H9 (cell line): ENCODE data around the gene MICOS13. TPM values are rescaled to one million over a fixed set of nuclear protein-coding genes. Genes with fewer than 3 reads are reported as not detected.

Experiments used
- DNase-seq: peaks from one replicate; pipeline ENCODE4 v3.0.0-alpha.2; 2017
- H2AFZ ChIP-seq: one replicate; pipeline ENCODE4 v1.6.1; 2013; ENCODE audit warnings: mild to moderate bottlenecking, low read length, control low read depth, moderate library complexity
- H2AK5ac ChIP-seq: 2 replicates; pipeline ENCODE4 v1.6.1; 2013; ENCODE audit warnings: low read length, control low read depth, mixed read lengths; ENCODE audit not compliant: insufficient read length
- H2BK120ac ChIP-seq: one replicate; pipeline ENCODE4 v1.6.1; 2013; ENCODE audit warnings: low read depth, mild to moderate bottlenecking, low read length, control low read depth, inconsistent platforms; ENCODE audit not compliant: poor library complexity, severe bottlenecking
- H2BK12ac ChIP-seq: 2 replicates; pipeline ENCODE4 v1.6.1; 2013; ENCODE audit warnings: low read length, control low read depth, mixed read lengths, low read depth; ENCODE audit not compliant: insufficient read length
- H2BK15ac ChIP-seq: 2 replicates; pipeline ENCODE4 v1.6.1; 2013; ENCODE audit warnings: low read depth, low read length, control low read depth
- H2BK20ac ChIP-seq: one replicate; pipeline ENCODE4 v1.6.1; 2013; ENCODE audit warnings: low read depth, mild to moderate bottlenecking, low read length, control low read depth, inconsistent platforms; ENCODE audit not compliant: poor library complexity, severe bottlenecking
- H2BK5ac ChIP-seq: 2 replicates; pipeline ENCODE4 v1.6.1; 2013; ENCODE audit warnings: low read length, control low read depth, mixed read lengths; ENCODE audit not compliant: insufficient read length
- H3K14ac ChIP-seq: 2 replicates; pipeline ENCODE4 v1.6.1; 2013; ENCODE audit warnings: low read length, control low read depth; ENCODE audit not compliant: insufficient read depth
- H3K18ac ChIP-seq: 2 replicates; pipeline ENCODE4 v1.6.1; 2013; ENCODE audit warnings: low read depth, mild to moderate bottlenecking, mixed read lengths, low read length, control low read depth; ENCODE audit not compliant: insufficient read length
- H3K23ac ChIP-seq: 2 replicates; pipeline ENCODE4 v1.6.1; 2013; ENCODE audit warnings: low read length, control low read depth, mixed read lengths, low read depth; ENCODE audit not compliant: insufficient read length
- H3K23me2 ChIP-seq: 2 replicates; pipeline ENCODE4 v1.6.1; 2013; ENCODE audit warnings: low read depth, mild to moderate bottlenecking, mixed read lengths, low read length, control low read depth; ENCODE audit not compliant: insufficient read length, poor library complexity, severe bottlenecking
- H3K27ac ChIP-seq: 2 replicates; pipeline ENCODE4 v1.5.1; 2013; ENCODE audit warnings: low read length, control low read depth, mixed read lengths, low read depth; ENCODE audit not compliant: insufficient read length
- H3K27me3 ChIP-seq: 2 replicates; pipeline ENCODE4 v1.6.1; 2013; ENCODE audit warnings: low read length, control low read depth, inconsistent platforms; ENCODE audit not compliant: insufficient read depth
- H3K4ac ChIP-seq: 2 replicates; pipeline ENCODE4 v1.6.1; 2013; ENCODE audit warnings: low read depth, mild to moderate bottlenecking, control low read depth, inconsistent platforms, low read length, moderate library complexity
- H3K4me1 ChIP-seq: 2 replicates; pipeline ENCODE4 v1.6.1; 2013; ENCODE audit warnings: low read length, control low read depth, inconsistent platforms; ENCODE audit not compliant: insufficient read depth
- H3K4me2 ChIP-seq: 2 replicates; pipeline ENCODE4 v1.6.1; 2013; ENCODE audit warnings: low read length, control low read depth, mixed read lengths; ENCODE audit not compliant: insufficient read length, insufficient read depth
- H3K56ac ChIP-seq: 2 replicates; pipeline ENCODE4 v1.6.1; 2013; ENCODE audit warnings: low read depth, mild to moderate bottlenecking, mixed read lengths, low read length, control low read depth; ENCODE audit not compliant: insufficient read length
- H3K79me1 ChIP-seq: 2 replicates; pipeline ENCODE4 v1.6.1; 2013; ENCODE audit warnings: low read depth, mild to moderate bottlenecking, moderate library complexity, low read length, control low read depth, inconsistent platforms; ENCODE audit not compliant: insufficient read depth, poor library complexity, severe bottlenecking
- H3K79me2 ChIP-seq: 2 replicates; pipeline ENCODE4 v1.6.1; 2013; ENCODE audit warnings: low read length, control low read depth, inconsistent platforms; ENCODE audit not compliant: insufficient read depth
- H3K9ac ChIP-seq: 2 replicates; pipeline ENCODE4 v1.6.1; 2013; ENCODE audit warnings: low read length, control low read depth, mixed read lengths; ENCODE audit not compliant: insufficient read length; ENCODE audit errors: extremely low read depth
- H3K9me3 ChIP-seq: one replicate; pipeline ENCODE4 v1.6.1; 2013; ENCODE audit warnings: low read depth, low read length, inconsistent platforms; ENCODE audit not compliant: control insufficient read depth
- H3T11ph ChIP-seq: one replicate; pipeline ENCODE4 v1.6.1; 2013; ENCODE audit warnings: mild to moderate bottlenecking, low read length, control low read depth, inconsistent platforms
- H4K20me1 ChIP-seq: one replicate; pipeline ENCODE4 v1.6.1; 2013; ENCODE audit not compliant: control insufficient read depth, insufficient read length, insufficient read depth
- H4K5ac ChIP-seq: 2 replicates; pipeline ENCODE4 v1.6.1; 2013; ENCODE audit warnings: low read depth, mild to moderate bottlenecking, mixed read lengths, low read length, control low read depth; ENCODE audit not compliant: insufficient read length
- H4K8ac ChIP-seq: replicated peaks from 2 replicates; pipeline ENCODE4 v1.6.1; 2013; ENCODE audit warnings: low read length, control low read depth, mixed read lengths, low read depth; ENCODE audit not compliant: insufficient read length
- H4K91ac ChIP-seq: 2 replicates; pipeline ENCODE4 v1.6.1; 2013; ENCODE audit warnings: low read depth, mild to moderate bottlenecking, moderate library complexity, mixed read lengths, low read length, control low read depth; ENCODE audit not compliant: insufficient read length
- H3K27ac Mint-ChIP-seq, 3 experiments: 2 replicates in 2 of 3; 3 replicates in 1 of 3; pipeline ENCODE4 v1.8.0; 2020 to 2021; ENCODE audit warnings: mixed read lengths in 3 of 3, mild to moderate bottlenecking in 1 of 3, moderate library complexity in 1 of 3
- H3K27me3 Mint-ChIP-seq: 2 replicates; pipeline ENCODE4 v1.8.0; 2021; ENCODE audit warnings: low read depth, mild to moderate bottlenecking, moderate library complexity, mixed read lengths
- H3K36me3 Mint-ChIP-seq, 3 experiments: 2 replicates in 2 of 3; 3 replicates in 1 of 3; pipeline ENCODE4 v1.8.0; 2020 to 2021; ENCODE audit warnings: low read depth in 3 of 3, mixed read lengths in 3 of 3; ENCODE audit not compliant: insufficient read depth in 1 of 3
- H3K4me1 Mint-ChIP-seq, 2 experiments: 2 replicates each; pipeline ENCODE4 v1.8.0; 2020; ENCODE audit warnings: mixed read lengths in 2 of 2
- H3K4me3 Mint-ChIP-seq, 2 experiments: 2 replicates in 1 of 2; 3 replicates in 1 of 2; pipeline ENCODE4 v1.8.0; 2020 to 2021; ENCODE audit warnings: mild to moderate bottlenecking in 2 of 2, mixed read lengths in 2 of 2, moderate library complexity in 1 of 2
- H3K9me3 Mint-ChIP-seq, 2 experiments: 2 replicates in 1 of 2; 3 replicates in 1 of 2; pipeline ENCODE4 v1.8.0; 2020; ENCODE audit warnings: mild to moderate bottlenecking in 2 of 2, mixed read lengths in 2 of 2, moderate library complexity in 1 of 2
- CTCF ChIP-seq: fragments of 200-600 bp; sonication (generic); conservative IDR thresholded peaks from 3 replicates; pipeline ENCODE4 v1.8.0; 2021; ENCODE audit warnings: antibody characterized with exemption, mild to moderate bottlenecking
- WGBS: extraction: QIAGEN DNeasy Blood & Tissue Kit; methylation state at CpG from one replicate; pipeline ENCODE4 v1.1.7; 2013; ENCODE audit warnings: missing lambda C conversion rate, low lambda C conversion rate, mixed read lengths; ENCODE audit not compliant: insufficient read length; ENCODE audit errors: extremely low coverage; 5-methylcytosine and 5-hydroxymethylcytosine counted together
- total RNA-seq: library from RNA; stranded (reverse); gene quantifications from 2 replicates; pipeline ENCODE4 v1.2.1, GENCODE V29; 2021

MICOS13 gene
- total RNA-seq, 1 experiment from 2014 or later, result 23.8 TPM

DNA sequence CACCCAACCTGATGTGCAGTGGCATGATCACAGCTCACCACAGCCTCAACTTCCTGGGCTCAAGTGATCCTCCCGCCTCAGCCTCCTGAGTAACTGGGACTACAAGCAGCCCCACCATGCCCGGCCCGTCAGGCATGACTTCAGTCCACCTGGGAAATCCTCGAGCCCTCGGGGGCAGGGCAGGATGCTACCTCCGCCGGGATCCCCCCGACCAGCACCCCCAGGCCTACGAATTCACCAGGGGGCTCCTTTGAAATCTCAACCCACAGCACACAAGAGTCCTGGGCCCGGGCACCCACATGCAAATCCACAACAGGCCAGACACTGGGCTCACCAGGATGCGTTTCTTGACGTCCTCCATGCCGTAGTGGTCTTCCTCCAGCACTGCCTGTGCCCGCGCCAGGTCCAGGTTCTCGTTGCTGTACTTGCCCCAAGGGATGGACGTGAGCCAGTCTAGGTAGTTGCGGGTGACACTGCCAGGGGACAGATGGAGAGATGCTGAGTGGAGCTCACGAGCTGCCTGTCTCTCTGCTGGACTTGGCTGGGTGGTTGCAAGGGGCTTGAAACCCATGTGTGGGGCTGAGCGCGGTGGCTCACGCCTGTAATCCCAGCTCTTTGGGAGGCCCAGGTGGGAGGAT is 20.3 kb upstream of the MICOS13 start:
- Histone ChIP-seq H3K14ac (no peak overlapping the region), H3K79me1 (no peaks in the 10 kb centered on the region), H4K20me1 (no peaks in the 10 kb centered on the region), H2BK12ac (no peak overlapping the region), H2AK5ac (no peak overlapping the region), H3K9me3 (no peaks in the 10 kb centered on the region), H2BK120ac (no peak overlapping the region), H2BK15ac (no peak overlapping the region), H4K91ac (no peak overlapping the region), H3K27ac (no peak overlapping the region), H3K23me2 (no peaks in the 10 kb centered on the region), H3K4ac (no peak overlapping the region), H4K8ac (no peak overlapping the region), H3K27me3 (no peaks in the 10 kb centered on the region), H3K9ac (no peak overlapping the region), H3T11ph (no peak overlapping the region), H3K18ac (no peak overlapping the region), H3K56ac (no peak overlapping the region), H3K23ac (no peak overlapping the region), H3K79me2 (no peaks in the 10 kb centered on the region), H2AFZ (no peak overlapping the region), H4K5ac (no peak overlapping the region), H3K4me1 (no peaks in the 10 kb centered on the region), H3K4me2 (no peak overlapping the region), H2BK5ac (no peak overlapping the region), H2BK20ac (no peak overlapping the region)
- no peak for DNase-seq
- no peak overlapping the region; a peak in 1 of 7 replicates for H3K27ac Mint-ChIP-seq
- peaks cover 0 to 3% of the 10 kb centered on the region in 2 experiments; a peak in 1 of 4 replicates for H3K4me1 Mint-ChIP-seq
- no peak overlapping the region for H3K4me3 Mint-ChIP-seq
- H3K36me3 Mint-ChIP-seq, result peaks cover 46 to 73% (median 62%) of the 10 kb centered on the region in 3 experiments
- no peak for TF ChIP-seq CTCF
- WGBS, result no CpG with 5 or more reads among the region's 22 CpGs
- peaks cover 3 to 12% of the 10 kb centered on the region in 2 experiments; a peak in 3 of 5 replicates for H3K9me3 Mint-ChIP-seq
- H3K27me3 Mint-ChIP-seq, result peaks cover 3% of the 10 kb centered on the region; the same call in 1 of the 2 replicates
